SK-N-SH (cell line): ENCODE data around the gene ZNF346.

Source experiments
- CHD2 ChIP-seq: fragments of 150-350 bp; IDR thresholded peaks from 2 replicates; pipeline ENCODE4 v1.6.1; 2018; ENCODE audit warnings: low read length; ENCODE audit not compliant: partially characterized antibody
- CTCF ChIP-seq: fragments of 200-600 bp; sonication (generic); IDR thresholded peaks from 2 replicates; pipeline ENCODE4 v1.6.1; 2017; ENCODE audit warnings: antibody characterized with exemption, mild to moderate bottlenecking, moderate library complexity
- ELF1 ChIP-seq: IDR thresholded peaks from 2 replicates; pipeline ENCODE4 v1.4.0; 2012
- GABPA ChIP-seq: IDR thresholded peaks from 2 replicates; pipeline ENCODE4 v1.4.0; 2012; ENCODE audit warnings: low read depth, mild to moderate bottlenecking
- GATA2 ChIP-seq: sonication (generic); formaldehyde crosslinking; IDR thresholded peaks from 2 replicates; pipeline ENCODE4 v1.5.0; 2020; ENCODE audit warnings: mild to moderate bottlenecking, missing genetic modification reagents
- NRF1 ChIP-seq: IDR thresholded peaks from 2 replicates; pipeline ENCODE4 v1.6.1; 2012; ENCODE audit warnings: low read depth, mild to moderate bottlenecking, low read length
- POLR2AphosphoS5 ChIP-seq: IDR thresholded peaks from 2 replicates; pipeline ENCODE4 v1.6.1; 2012; ENCODE audit warnings: low read depth, low read length
- TEAD4 ChIP-seq: IDR thresholded peaks from 2 replicates; pipeline ENCODE4 v1.4.0; 2012; ENCODE audit warnings: mild to moderate bottlenecking, borderline replicate concordance; ENCODE audit not compliant: insufficient read depth
- YY1 ChIP-seq: IDR thresholded peaks from 2 replicates; pipeline ENCODE4 v1.4.0; 2012; ENCODE audit warnings: low read depth, mild to moderate bottlenecking
- ZBTB33 ChIP-seq: IDR thresholded peaks from 2 replicates; pipeline ENCODE4 v1.4.0; 2012; ENCODE audit warnings: low read depth, borderline replicate concordance

- TF ChIP-seq YY1 (no peak), TEAD4 (no peak), CTCF (no peak), ELF1 (no peak), ZBTB33 (no peak), CHD2 (no peak), POLR2AphosphoS5 (no peak), GATA2 (no peak), GABPA (no peak), NRF1 (no peak)
Measured at GRCh38 chr5:176980818-176981217, 41.7 kb upstream of the ZNF346 start.
